SK-N-SH treated with all-trans-retinoic acid at 6 μM for 48 hours (cell line): Measurements from ENCODE around the gene ERG.

ENCODE experiments used
- ARNTL ChIP-seq: fragments of 450-650 bp; formaldehyde crosslinking; IDR thresholded peaks from 2 replicates; pipeline ENCODE4 v1.5.0; 2020; ENCODE audit warnings: low read depth, mild to moderate bottlenecking, moderate library complexity, borderline replicate concordance
- ESRRG ChIP-seq: fragments of 250-450 bp; sonication (Bioruptor Pico); IDR thresholded peaks from 2 replicates; pipeline ENCODE4 v1.6.1; 2021; ENCODE audit warnings: mild to moderate bottlenecking
- ZFP3 ChIP-seq: fragments of 250-450 bp; sonication (Bioruptor Pico); IDR thresholded peaks from 2 replicates; pipeline ENCODE4 v1.5.0; 2020; ENCODE audit warnings: mild to moderate bottlenecking, moderate library complexity

DNA sequence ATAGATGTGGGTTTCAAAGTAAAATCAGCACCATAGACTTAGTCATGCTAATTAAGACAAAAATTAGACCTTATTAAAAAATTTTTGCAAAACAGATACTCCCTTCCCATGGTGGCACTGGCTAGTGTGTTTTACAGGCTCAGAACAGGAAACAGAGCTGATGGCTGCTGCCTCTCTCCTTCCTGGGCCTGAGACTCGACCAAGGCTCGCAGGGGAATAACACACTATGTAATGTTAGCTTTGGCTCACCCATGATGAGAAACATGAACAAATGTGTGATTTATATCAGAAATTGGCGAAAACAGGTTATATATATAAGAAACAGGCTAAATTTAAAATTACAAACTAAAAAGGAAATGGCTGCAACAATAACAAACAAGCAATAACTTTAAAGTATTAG, 50.7 kb downstream of the ERG start:
- TF ChIP-seq ESRRG (CRISPR knock-in tag) (no peak), ZFP3 (CRISPR knock-in tag) (no peak), ARNTL (CRISPR knock-in tag) (no peak)
